Renal cortical epithelial cell (primary cell): ENCODE data around the gene RNF141. TPM values are rescaled to one million over a fixed set of nuclear protein-coding genes. Genes with fewer than 3 reads are reported as not detected.

Experiments used
- DNase-seq: peaks from one replicate; pipeline ENCODE4 v3.0.0-alpha.2; 2011; ENCODE audit warnings: low read depth
- total RNA-seq: library from RNA; depleted of rRNA; stranded (reverse); fragments of >200 nt; gene quantifications from 2 replicates; pipeline ENCODE4 v1.2.3, GENCODE V29; 2014

Gene RNF141
- total RNA-seq, 1 donor from 2014 or later = 41.7 TPM

GRCh38 chr11:10561043-10561818, 20.2 kb upstream of the RNF141 start:
- peak; percentile 58 for DNase-seq

GRCh38 chr11:10558288-10558687, 17.3 kb upstream of the RNF141 start:
- DNase-seq = no peak

DNA sequence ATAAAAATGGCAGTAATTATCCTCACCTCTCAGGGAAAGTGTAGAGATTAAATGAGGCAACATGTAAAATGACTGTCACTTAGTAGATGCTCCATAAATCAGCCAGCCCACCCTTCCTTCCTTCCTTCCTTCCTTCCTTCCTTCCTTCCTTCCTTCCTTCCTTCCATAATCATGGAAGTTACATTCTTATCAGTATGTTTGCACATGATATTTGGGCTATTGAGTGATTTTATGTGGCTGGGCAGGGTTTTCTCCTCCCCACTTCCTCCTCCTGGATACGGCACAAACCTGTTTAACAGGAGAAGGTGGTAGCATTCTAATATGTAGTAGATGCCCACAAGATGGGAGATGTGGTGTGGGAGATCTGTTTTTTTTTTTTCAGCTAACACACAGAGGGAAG, 15.6 kb upstream of the RNF141 start:
- DNase-seq = no peak

DNA sequence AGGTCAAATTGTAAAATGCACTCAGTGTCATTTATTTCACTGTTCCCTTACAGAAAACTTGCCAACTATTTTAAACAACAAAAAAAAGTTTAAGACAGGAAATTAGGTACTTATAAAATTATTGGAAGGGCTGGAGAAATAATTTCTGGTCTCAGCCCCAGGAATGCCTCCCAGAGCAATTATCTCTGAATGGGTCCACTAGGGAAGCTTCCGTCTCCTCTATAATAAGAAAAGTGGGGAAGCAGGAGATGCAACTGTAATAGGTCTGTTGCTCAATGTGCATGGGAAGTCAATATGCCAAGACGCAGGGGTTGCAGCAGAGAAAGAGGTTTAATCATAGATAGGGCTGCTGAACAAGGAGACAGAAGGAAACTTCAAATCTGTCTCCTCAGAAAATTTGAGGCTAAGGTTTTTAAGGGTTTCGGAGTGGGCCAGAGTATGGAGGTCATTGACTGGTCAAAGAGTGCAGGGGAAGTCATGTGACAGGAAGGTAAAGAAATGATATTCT, 10.9 kb upstream of the RNF141 start:
- DNase-seq = no peak

DNA sequence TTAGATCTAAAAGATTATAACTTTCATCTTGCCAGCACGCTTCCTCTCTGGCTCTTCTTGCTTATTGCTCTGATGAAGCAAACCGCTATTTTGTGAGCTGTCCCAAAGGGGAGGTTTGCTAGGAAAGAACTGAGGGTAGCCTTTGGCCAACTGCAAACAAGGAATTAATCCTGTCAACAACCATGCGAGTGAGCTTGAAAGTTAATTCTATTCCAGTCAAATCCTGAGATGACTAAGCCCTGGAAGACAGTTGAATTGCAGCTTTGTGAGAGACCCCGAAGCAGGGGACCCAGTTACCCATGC, 10.3 kb upstream of the RNF141 start:
- no peak for DNase-seq

DNA sequence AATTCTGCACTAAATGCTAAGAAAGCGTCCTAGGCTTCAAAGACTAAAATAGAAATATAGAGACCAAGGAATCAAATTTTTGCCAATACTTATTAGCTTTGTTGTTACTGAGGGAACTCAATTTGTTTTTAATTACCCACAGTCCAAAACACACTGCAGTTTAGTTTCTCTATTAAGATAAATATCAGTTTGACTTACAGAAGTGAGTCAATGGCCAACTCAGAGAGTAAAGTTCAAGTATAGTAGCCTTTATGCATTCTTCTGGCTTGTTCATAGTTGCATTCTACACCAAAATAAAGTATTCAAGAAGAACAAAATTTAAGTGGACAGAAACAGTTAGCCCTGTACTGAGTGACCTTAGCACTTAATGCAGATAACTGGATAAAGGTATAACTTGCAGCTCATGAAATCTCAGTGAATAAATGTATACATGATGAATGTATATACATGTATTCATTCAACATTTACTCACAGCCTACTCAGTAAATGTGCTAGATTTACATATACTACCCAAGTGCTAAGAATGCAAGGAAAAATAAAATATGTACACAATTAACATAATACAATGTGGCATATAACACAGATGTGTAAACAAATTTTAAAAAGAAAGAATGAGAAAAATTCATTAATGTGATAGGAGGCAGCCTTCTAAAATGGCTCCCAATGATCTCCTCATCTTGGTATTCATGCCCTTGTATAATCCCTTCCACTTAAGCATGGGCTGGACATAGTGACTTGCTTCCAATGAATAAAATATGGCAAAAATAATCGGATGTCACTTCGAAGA, 9.7 kb upstream of the RNF141 start:
- DNase-seq = peak; percentile 50

DNA sequence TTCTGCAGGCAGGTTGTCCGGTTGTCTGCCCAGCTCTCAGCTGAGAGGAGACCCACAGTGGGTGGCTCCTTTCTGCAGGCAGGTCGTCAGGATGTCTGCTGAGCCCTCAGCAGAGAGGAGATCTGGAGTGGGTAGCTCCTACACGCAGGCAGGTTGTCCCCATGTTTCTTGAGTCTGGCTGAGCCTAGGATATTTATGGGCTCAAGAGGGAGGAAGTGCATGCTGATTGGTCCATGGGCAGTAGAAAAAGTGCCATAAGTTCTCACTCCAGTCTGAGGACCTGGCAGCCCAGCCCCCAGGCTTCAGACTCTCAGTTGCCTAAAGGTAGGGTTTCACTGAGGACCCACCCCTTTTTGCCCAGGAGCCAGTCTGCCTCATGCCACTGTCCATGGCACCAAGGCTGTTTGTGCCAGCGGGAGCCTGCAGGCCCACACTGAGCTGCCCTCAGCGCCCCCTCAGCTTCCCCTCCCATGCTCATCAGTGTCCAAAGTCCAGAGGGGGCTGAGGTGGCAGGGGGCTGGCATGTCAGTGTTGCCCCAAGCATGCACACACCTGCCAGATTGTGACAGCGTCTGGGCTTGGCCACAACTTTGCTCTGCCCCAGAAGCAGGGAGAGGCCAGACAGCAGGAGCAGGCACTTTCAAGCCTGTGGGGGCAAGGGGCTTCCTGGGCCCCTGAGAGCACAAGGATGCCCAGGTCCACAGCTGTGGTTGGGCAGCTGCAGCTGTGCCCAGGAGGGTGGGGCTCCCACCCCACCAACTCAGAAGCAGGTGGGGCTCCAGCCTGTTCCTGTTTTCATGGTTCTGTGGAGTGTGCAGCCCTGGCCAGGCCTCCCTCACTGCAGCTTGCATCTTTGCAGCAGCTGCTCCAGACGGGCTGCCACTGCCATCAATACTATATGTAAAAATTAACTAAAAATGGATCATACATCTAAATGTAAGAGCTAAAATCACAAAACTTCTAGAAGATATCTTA, 3.8 kb upstream of the RNF141 start:
- DNase-seq = no peak

- DNase-seq = no peak
These were observed 2.8 kb upstream of the RNF141 start for GRCh38 chr11:10543782-10544181.

DNA sequence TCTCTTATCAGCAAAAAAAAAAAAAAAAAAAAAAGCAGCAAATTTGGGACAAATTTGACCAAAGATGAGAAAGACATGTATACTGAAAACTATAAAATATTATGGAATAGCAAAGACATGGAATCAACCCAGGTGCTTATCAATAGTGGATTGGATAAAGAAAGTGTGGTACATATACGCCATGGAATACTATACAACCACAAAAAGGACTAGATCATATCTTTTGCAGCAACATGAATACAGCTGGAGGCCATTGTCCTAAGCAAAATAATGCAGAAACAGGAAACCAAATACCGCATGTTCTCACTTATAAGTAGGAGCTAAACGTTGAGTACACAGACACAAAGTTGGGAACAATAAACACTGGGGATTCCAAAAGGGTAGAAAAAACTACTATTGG, 1.8 kb upstream of the RNF141 start:
- no peak for DNase-seq

- no peak for DNase-seq
These were observed 559 bp upstream of the RNF141 start for GRCh38 chr11:10541561-10541930.

DNA sequence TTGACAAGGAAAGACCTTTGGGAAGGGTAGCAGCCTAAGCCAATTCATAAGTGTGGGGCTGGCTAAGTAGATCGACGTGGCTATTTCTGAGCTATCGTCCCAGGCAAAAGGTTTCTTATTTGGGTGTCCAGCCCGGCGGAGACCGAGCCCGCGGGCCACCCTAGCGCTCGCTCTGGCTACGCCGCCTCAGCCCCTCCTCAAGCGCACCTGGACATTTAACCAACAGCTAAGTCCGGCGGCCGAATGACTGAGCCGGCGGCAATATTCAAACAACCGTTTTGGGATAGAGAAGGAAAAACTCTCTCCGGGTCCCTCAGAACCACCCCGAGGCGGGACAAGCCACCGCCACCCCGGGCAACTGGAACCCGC, 457 bp downstream of the RNF141 start:
- peak; percentile 26 for DNase-seq

DNA sequence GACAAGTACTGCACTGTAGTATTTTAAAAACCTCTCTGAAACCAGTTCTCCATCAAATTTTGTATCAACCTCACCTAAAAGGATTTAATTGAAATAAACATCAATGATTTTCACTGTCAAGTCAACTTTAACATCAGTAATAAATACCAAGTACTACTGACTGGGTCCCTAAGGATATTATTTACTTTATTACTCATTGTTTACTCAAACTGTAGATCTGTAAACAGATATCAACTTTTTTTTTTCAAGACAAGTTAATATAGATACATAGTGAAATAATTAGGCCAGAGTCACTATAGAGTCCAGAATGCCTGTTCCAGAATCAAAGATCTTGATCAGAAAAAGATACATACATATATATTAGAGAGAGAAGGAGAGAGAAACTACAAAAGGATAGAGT, 1.6 kb downstream of the RNF141 start:
- DNase-seq = no peak

DNA sequence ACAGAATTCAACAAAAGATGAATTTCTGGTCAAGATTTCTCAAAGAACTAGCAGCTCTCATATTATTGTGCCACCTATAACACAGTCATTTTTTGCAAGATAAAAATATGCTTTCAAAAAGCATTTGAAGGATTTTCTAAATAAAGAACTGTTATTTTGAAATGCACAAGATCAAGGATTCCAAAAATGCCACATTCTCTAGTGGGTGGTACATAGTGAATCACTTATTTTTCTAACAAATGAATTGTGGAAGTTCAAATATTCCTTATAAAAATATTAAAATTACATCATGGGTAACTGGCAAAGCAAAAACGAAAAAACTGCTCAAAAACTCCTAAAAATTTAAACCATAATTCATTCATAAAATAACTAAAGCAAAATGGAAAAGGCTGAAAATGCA, 2.1 kb downstream of the RNF141 start:
- DNase-seq = no peak

DNA sequence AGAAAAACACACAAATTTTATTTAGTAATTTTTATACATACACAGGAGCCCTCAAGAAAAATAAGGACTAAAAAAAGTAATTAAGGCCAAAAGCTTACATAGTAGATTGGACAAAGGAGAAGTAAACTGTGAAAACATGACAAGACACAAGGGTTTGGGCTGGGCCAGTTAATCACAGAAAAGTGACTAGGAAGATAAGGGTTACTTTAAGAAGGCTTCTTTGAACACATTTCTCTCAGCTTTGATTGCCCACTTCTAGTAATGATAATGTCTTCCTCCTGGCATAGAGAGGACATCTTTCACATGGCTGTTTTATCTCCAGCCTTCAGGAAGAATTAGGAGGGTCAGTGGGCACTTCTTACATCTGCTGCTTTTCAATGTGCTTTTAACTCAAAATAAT, 3.4 kb downstream of the RNF141 start:
- DNase-seq = no peak

DNA sequence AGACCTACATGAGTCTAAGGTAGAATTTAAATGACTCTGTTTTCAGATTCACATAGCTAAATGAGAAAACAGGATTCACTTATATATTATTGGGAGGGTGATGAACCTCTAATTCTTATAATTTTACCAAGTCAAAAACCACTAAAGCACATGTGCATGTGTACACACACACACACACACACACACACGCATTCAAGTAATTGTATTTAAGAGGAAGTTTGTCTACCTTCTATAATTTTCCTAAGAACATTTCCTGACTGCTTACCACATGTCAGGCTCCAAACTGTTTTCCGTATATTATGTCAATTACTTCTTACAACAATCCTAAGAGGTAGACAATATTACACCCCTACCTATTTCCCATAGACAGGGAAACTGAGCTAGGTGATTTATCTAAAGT, 6.7 kb downstream of the RNF141 start:
- no peak for DNase-seq

- DNase-seq = no peak
These were observed 7.7 kb downstream of the RNF141 start for GRCh38 chr11:10533323-10533722.

- DNase-seq = no peak
These were observed 8.5 kb downstream of the RNF141 start for GRCh38 chr11:10532526-10532925.

GRCh38 chr11:10529279-10529678, 11.7 kb downstream of the RNF141 start:
- peak; percentile 46 for DNase-seq

- DNase-seq = no peak
These were observed 12.9 kb downstream of the RNF141 start for GRCh38 chr11:10528121-10528520.

- peak; percentile 53 for DNase-seq
These were observed 13.7 kb downstream of the RNF141 start for GRCh38 chr11:10526974-10527918.

GRCh38 chr11:10524471-10524870, 16.5 kb downstream of the RNF141 start:
- no peak for DNase-seq
